ENCODE measurements around the gene ANXA4. TPM values are rescaled to one million over a fixed set of nuclear protein-coding genes. Genes with fewer than 3 reads are reported as not detected.

ANXA4 gene
- total RNA-seq (2022; extraction: Qiagen RNA extraction; ENCODE audit: low read depth): 319 to 368 TPM (median 349 TPM) in 5 replicates

GRCh38 chr2:69741575-69742321 is at the start of gene ANXA4:
ANXA4 (plus strand) TSS chr2:69742134; CDS start chr2:69781566, 39,432 bp downstream.

GRCh38 chr2:69829256-69830044 is 87.5 kb downstream of the ANXA4 start, which contains the start of gene GMCL1:
GMCL1 (plus strand) TSS chr2:69829660; CDS start chr2:69829893, 233 bp downstream.

Other genes starting within 250 kb of the ANXA4 start
- 11.0 to 18.8 TPM (median 16.9 TPM) in 5 replicates for gene AAK1, start 98.4 kb upstream of the ANXA4 start, total RNA-seq (2022; extraction: Qiagen RNA extraction; ENCODE audit: low read depth)
- 5.5 to 12.1 TPM (median 10.1 TPM) in 5 replicates for gene GMCL1, start 87.5 kb downstream of the ANXA4 start, total RNA-seq (2022; extraction: Qiagen RNA extraction; ENCODE audit: low read depth)
- gene SNRNP27, start 151.8 kb downstream of the ANXA4 start, total RNA-seq (2022; extraction: Qiagen RNA extraction; ENCODE audit: low read depth): 40.6 to 76.0 TPM (median 57.7 TPM) in 5 replicates
- gene MXD1, start 173.0 kb downstream of the ANXA4 start, total RNA-seq (2022; extraction: Qiagen RNA extraction; ENCODE audit: low read depth): 1.1 to 2.4 TPM (median 2.0 TPM) in 5 replicates
- 0.17 to 0.29 TPM (median 0.23 TPM) in 5 replicates for gene ASPRV1, start 219.5 kb downstream of the ANXA4 start, total RNA-seq (2022; extraction: Qiagen RNA extraction; ENCODE audit: low read depth)